Measurements from ENCODE around the gene TRIM59.

- no peak for TF ChIP-seq GTF2F1 (IDR thresholded peaks at IDR 0.05; ENCODE audit: low read depth, low read length)
- no peak for TF ChIP-seq BCL6 (CRISPR knock-in tag; IDR thresholded peaks at IDR 0.05)
- TF ChIP-seq SMAD3 (CRISPR knock-in tag; conservative IDR thresholded peaks at IDR 0.05) = no peak
- TF ChIP-seq TAF1 (IDR thresholded peaks at IDR 0.05; ENCODE audit: control insufficient read depth, extremely low read depth, insufficient read depth, low read length, severe bottlenecking) = no peak
- no peak for TF ChIP-seq SMARCC2 (IDR thresholded peaks at IDR 0.05; ENCODE audit: low read depth)
- no peak for TF ChIP-seq JUNB (CRISPR knock-in tag; conservative IDR thresholded peaks at IDR 0.05)
- no peak for TF ChIP-seq RERE (CRISPR knock-in tag; IDR thresholded peaks at IDR 0.05; ENCODE audit: borderline replicate concordance)
Measured at GRCh38 chr3:160444411-160444810, 5.2 kb downstream of the TRIM59 start.
